Measurements from ENCODE around the gene CDH23.

- TF ChIP-seq CTCF (IDR thresholded peaks at IDR 0.05; ENCODE audit: low read depth, low read length, poor library complexity, severe bottlenecking) (no peak), EZH2phosphoT487 (IDR thresholded peaks at IDR 0.05; ENCODE audit: borderline replicate concordance, low read length) (no peak)
These were observed 352.7 kb downstream of the CDH23 start for GRCh38 chr10:71749396-71749795.
